Endodermal cell (in vitro differentiated cells): ENCODE measurements around the gene STK32B. TPM values are rescaled to one million over a fixed set of nuclear protein-coding genes. Genes with fewer than 3 reads are reported as not detected.

Experiments used
- DNase-seq: peaks from one replicate; pipeline ENCODE4 v3.0.0-alpha.2; 2017
- H3K27ac ChIP-seq: 2 replicates; pipeline ENCODE4 v1.5.1; 2013; ENCODE audit warnings: mild to moderate bottlenecking, low read depth, low read length, moderate library complexity
- H3K27me3 ChIP-seq: 2 replicates; pipeline ENCODE4 v1.6.1; 2013; ENCODE audit warnings: mild to moderate bottlenecking, low read length, moderate library complexity; ENCODE audit not compliant: insufficient read depth, control insufficient read depth, poor library complexity, severe bottlenecking
- H3K36me3 ChIP-seq: 2 replicates; pipeline ENCODE4 v1.7.0; 2013; ENCODE audit warnings: mild to moderate bottlenecking, low read length, moderate library complexity; ENCODE audit not compliant: control insufficient read depth, insufficient read depth
- H3K4me1 ChIP-seq: one replicate; pipeline ENCODE4 v1.7.0; 2013; ENCODE audit warnings: low read length; ENCODE audit not compliant: control insufficient read depth, insufficient read depth
- H3K4me3 ChIP-seq: 2 replicates; pipeline ENCODE4 v1.5.1; 2013; ENCODE audit warnings: mild to moderate bottlenecking, low read length, moderate library complexity
- H3K9ac ChIP-seq: 2 replicates; pipeline ENCODE4 v1.6.1; 2013; ENCODE audit warnings: mild to moderate bottlenecking, low read length, moderate library complexity; ENCODE audit not compliant: poor library complexity, severe bottlenecking; ENCODE audit errors: extremely low read depth
- H3K9me3 ChIP-seq: 2 replicates; pipeline ENCODE4 v1.6.1; 2013; ENCODE audit warnings: mild to moderate bottlenecking, low read length, moderate library complexity; ENCODE audit not compliant: control insufficient read depth
- H3K27ac Mint-ChIP-seq: 2 replicates; pipeline ENCODE4 v1.8.0; 2020; ENCODE audit warnings: mixed read lengths
- H3K27me3 Mint-ChIP-seq: 2 replicates; pipeline ENCODE4 v1.8.0; 2021; ENCODE audit warnings: mild to moderate bottlenecking, mixed read lengths; ENCODE audit not compliant: insufficient read depth
- H3K36me3 Mint-ChIP-seq: 2 replicates; pipeline ENCODE4 v1.8.0; 2020; ENCODE audit warnings: low read depth, mixed read lengths
- H3K4me1 Mint-ChIP-seq: 2 replicates; pipeline ENCODE4 v1.8.0; 2020; ENCODE audit warnings: mixed read lengths
- H3K4me3 Mint-ChIP-seq: 2 replicates; pipeline ENCODE4 v1.8.0; 2020; ENCODE audit warnings: mild to moderate bottlenecking, moderate library complexity, mixed read lengths
- H3K9me3 Mint-ChIP-seq: 2 replicates; pipeline ENCODE4 v1.8.0; 2020; ENCODE audit warnings: mild to moderate bottlenecking, mixed read lengths
- CTCF ChIP-seq: fragments of 200-600 bp; sonication (generic); conservative IDR thresholded peaks from 2 replicates; pipeline ENCODE4 v1.5.0; 2021; ENCODE audit warnings: antibody characterized with exemption, mild to moderate bottlenecking
- WGBS, 2 experiments: methylation state at CpG; one replicate each; pipeline versions ENCODE4 v1.1.5 to v1.1.7; 2013; ENCODE audit warnings: missing lambda C conversion rate in 2 of 2, mixed read lengths in 1 of 2; ENCODE audit not compliant: insufficient coverage in 1 of 2, insufficient read length in 1 of 2; 5-methylcytosine and 5-hydroxymethylcytosine counted together
- total RNA-seq, 2 donors: library from RNA; stranded (reverse); fragmentation: NEBNext Ultra II Directional in 1 of 2; extraction: Animal tissue kit (Norgen Biotek cat#: 25700) in 1 of 2; gene quantifications; 2 replicates in 1 of 2; 3 replicates in 1 of 2; pipeline ENCODE4 v1.2.1, GENCODE V29; 2021

The STK32B gene
- total RNA-seq, 2 donors from 2014 or later, result 1.4 to 1.5 TPM

- no peaks in the 10 kb centered on the region for H3K36me3 ChIP-seq
- no peak overlapping the region for H3K27ac ChIP-seq
- no peaks in the 10 kb centered on the region for H3K27me3 ChIP-seq
- Mint-ChIP-seq H3K36me3 (no peaks in the 10 kb centered on the region), H3K27me3 (peaks cover 2% of the 10 kb centered on the region), H3K9me3 (no peaks in the 10 kb centered on the region), H3K4me1 (no peaks in the 10 kb centered on the region), H3K27ac (no peak overlapping the region), H3K4me3 (no peak overlapping the region)
- no peak overlapping the region for H3K4me3 ChIP-seq
- H3K4me1 ChIP-seq, result no peaks in the 10 kb centered on the region
- no peak overlapping the region for H3K9ac ChIP-seq
- no peak for TF ChIP-seq CTCF
- H3K9me3 ChIP-seq, result no peaks in the 10 kb centered on the region
- DNase-seq, result no peak
- 93% methylated on average over 2 of the region's 2 CpGs for WGBS, 2 experiments
Observed at GRCh38 chr4:5010984-5011383, 40.3 kb upstream of the STK32B start.

GRCh38 chr4:5012244-5012898 lies 38.9 kb upstream of the STK32B start:
- TF ChIP-seq CTCF, result no peak
- DNase-seq, result no peak
- no peak overlapping the region for H3K9ac ChIP-seq
- Mint-ChIP-seq H3K36me3 (no peaks in the 10 kb centered on the region), H3K27me3 (peaks cover 7% of the 10 kb centered on the region), H3K4me3 (no peak overlapping the region), H3K4me1 (no peaks in the 10 kb centered on the region), H3K27ac (no peak overlapping the region), H3K9me3 (no peaks in the 10 kb centered on the region)
- H3K27ac ChIP-seq, result no peak overlapping the region
- no peaks in the 10 kb centered on the region for H3K4me1 ChIP-seq
- H3K4me3 ChIP-seq, result no peak overlapping the region
- no peaks in the 10 kb centered on the region for H3K9me3 ChIP-seq
- no peaks in the 10 kb centered on the region for H3K36me3 ChIP-seq
- WGBS, 2 experiments, result 79 to 95% methylated on average over 3 to 5 of the region's 5 CpGs
- H3K27me3 ChIP-seq, result peaks cover 9% of the 10 kb centered on the region

GRCh38 chr4:5012958-5013357 lies 38.3 kb upstream of the STK32B start:
- H3K9me3 Mint-ChIP-seq, result no peaks in the 10 kb centered on the region
- Histone ChIP-seq H3K4me3 (no peak overlapping the region), H3K27ac (no peak overlapping the region), H3K27me3 (peaks cover 9% of the 10 kb centered on the region), H3K36me3 (no peaks in the 10 kb centered on the region), H3K9me3 (no peaks in the 10 kb centered on the region), H3K9ac (no peak overlapping the region), H3K4me1 (no peaks in the 10 kb centered on the region)
- WGBS, 2 experiments, result 80 to 85% methylated on average over 1 to 2 of the region's 2 CpGs
- no peak for DNase-seq
- no peak overlapping the region for H3K27ac Mint-ChIP-seq
- peaks cover 7% of the 10 kb centered on the region for H3K27me3 Mint-ChIP-seq
- no peak for TF ChIP-seq CTCF
- no peak overlapping the region for H3K4me3 Mint-ChIP-seq
- no peaks in the 10 kb centered on the region for H3K36me3 Mint-ChIP-seq
- no peaks in the 10 kb centered on the region for H3K4me1 Mint-ChIP-seq
